ENCODE measurements around the gene TTC7B.

TTC7B gene

DNA sequence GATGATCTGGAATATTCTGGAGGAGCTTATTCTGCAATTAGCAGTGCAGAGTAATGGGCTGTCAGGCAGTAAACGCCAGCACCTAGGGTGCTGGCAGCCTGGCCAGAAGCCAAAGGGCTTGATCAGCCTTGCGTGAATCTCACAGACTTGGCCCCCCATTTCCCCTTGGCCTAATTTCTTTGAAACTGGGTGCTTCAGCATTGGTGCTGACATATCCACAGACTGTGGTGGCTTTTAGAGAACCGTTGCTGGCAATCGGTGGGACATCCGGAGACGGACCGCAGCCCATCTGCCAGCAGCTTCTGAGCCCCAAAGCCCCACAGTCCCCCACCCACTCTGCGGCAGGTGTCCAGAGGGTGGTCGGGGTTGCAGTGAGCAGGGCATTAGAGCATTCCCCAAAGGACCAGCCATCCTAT, 262.3 kb downstream of the TTC7B start:
- TF ChIP-seq FOXP2 (optimal IDR thresholded peaks at IDR 0.05; ENCODE audit: borderline replicate concordance, extremely low read depth, extremely low read length, insufficient read depth) (no peak), POLR2AphosphoS5 (IDR thresholded peaks at IDR 0.05; ENCODE audit: low read depth, low read length) (no peak), SIN3A (IDR thresholded peaks at IDR 0.05; ENCODE audit: borderline replicate concordance, insufficient read depth, low read length) (no peak), TAF1 (IDR thresholded peaks at IDR 0.05; ENCODE audit: borderline replicate concordance, insufficient read depth, low read length) (no peak)
- TF ChIP-seq, protein P1, sequence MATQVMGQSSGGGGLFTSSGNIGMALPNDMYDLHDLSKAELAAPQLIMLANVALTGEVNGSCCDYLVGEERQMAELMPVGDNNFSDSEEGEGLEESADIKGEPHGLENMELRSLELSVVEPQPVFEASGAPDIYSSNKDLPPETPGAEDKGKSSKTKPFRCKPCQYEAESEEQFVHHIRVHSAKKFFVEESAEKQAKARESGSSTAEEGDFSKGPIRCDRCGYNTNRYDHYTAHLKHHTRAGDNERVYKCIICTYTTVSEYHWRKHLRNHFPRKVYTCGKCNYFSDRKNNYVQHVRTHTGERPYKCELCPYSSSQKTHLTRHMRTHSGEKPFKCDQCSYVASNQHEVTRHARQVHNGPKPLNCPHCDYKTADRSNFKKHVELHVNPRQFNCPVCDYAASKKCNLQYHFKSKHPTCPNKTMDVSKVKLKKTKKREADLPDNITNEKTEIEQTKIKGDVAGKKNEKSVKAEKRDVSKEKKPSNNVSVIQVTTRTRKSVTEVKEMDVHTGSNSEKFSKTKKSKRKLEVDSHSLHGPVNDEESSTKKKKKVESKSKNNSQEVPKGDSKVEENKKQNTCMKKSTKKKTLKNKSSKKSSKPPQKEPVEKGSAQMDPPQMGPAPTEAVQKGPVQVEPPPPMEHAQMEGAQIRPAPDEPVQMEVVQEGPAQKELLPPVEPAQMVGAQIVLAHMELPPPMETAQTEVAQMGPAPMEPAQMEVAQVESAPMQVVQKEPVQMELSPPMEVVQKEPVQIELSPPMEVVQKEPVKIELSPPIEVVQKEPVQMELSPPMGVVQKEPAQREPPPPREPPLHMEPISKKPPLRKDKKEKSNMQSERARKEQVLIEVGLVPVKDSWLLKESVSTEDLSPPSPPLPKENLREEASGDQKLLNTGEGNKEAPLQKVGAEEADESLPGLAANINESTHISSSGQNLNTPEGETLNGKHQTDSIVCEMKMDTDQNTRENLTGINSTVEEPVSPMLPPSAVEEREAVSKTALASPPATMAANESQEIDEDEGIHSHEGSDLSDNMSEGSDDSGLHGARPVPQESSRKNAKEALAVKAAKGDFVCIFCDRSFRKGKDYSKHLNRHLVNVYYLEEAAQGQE (IDR thresholded peaks at IDR 0.05; ENCODE audit: insufficient read depth in 1 of 2, low read depth in 2 of 2, low read length in 2 of 2), result no peak

- TF ChIP-seq FOXP2 (optimal IDR thresholded peaks at IDR 0.05; ENCODE audit: borderline replicate concordance, extremely low read depth, extremely low read length, insufficient read depth), result no peak
- no peak for TF ChIP-seq SIN3A (IDR thresholded peaks at IDR 0.05; ENCODE audit: borderline replicate concordance, insufficient read depth, low read length)
- TF ChIP-seq, protein P1 (IDR thresholded peaks at IDR 0.05; ENCODE audit: insufficient read depth in 1 of 2, low read depth in 2 of 2, low read length in 2 of 2), result no peak
- TF ChIP-seq TAF1 (IDR thresholded peaks at IDR 0.05; ENCODE audit: borderline replicate concordance, insufficient read depth, low read length), result no peak
- TF ChIP-seq POLR2AphosphoS5 (IDR thresholded peaks at IDR 0.05; ENCODE audit: low read depth, low read length), result no peak
Observed at GRCh38 chr14:90553298-90553920, 262.8 kb downstream of the TTC7B start.

DNA sequence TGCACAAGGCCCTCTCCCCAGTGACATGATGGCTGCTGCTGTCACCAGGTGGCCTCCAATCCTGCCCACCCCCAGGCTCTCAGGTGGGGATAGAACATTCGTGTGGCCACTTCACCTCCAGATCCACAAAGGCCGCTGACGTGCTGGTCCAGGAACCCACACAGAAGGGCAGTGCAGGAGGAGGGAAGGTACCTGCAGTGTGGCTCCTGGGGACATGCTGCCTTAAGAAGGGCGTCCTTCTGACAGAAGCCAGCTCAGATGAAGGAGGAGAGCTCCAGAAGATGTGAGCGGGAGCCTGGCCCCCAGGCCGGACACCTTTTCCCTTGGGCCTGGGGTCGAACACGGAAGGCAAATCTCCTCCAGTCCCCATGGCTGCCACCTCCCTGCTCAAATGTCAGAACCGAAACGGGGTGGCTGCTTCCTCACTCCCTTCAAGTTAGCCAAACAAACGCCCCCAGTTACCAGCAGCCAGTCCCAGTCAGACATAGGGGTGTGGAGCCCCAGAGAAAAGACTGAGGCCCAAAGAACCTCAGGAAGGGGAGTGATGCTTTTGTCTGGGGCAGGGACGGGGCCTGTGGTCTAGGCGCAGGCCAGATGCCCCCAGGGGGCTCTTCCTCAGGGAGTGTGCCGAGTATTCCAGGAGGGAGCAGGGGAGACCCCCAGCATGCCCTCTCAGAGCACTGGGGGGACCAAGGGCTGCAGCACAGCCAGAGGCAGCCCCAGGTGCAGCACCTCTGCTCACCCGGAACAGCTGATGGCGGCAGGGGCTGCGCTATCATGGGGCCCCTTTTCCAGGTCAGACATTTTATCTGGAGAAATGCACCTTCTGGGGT, 263.5 kb downstream of the TTC7B start:
- TF ChIP-seq POLR2AphosphoS5 (IDR thresholded peaks at IDR 0.05; ENCODE audit: low read depth, low read length) (no peak), SIN3A (IDR thresholded peaks at IDR 0.05; ENCODE audit: borderline replicate concordance, insufficient read depth, low read length) (no peak), FOXP2 (optimal IDR thresholded peaks at IDR 0.05; ENCODE audit: borderline replicate concordance, extremely low read depth, extremely low read length, insufficient read depth) (no peak), TAF1 (IDR thresholded peaks at IDR 0.05; ENCODE audit: borderline replicate concordance, insufficient read depth, low read length) (no peak)
- TF ChIP-seq, protein P1 (IDR thresholded peaks at IDR 0.05; ENCODE audit: insufficient read depth in 1 of 2, low read depth in 2 of 2, low read length in 2 of 2), result no peak

GRCh38 chr14:90551733-90552464, 264.3 kb downstream of the TTC7B start:
- no peak for TF ChIP-seq TAF1 (IDR thresholded peaks at IDR 0.05; ENCODE audit: borderline replicate concordance, insufficient read depth, low read length)
- no peak for TF ChIP-seq FOXP2 (optimal IDR thresholded peaks at IDR 0.05; ENCODE audit: borderline replicate concordance, extremely low read depth, extremely low read length, insufficient read depth)
- no peak for TF ChIP-seq POLR2AphosphoS5 (IDR thresholded peaks at IDR 0.05; ENCODE audit: low read depth, low read length)
- TF ChIP-seq, protein P1 (IDR thresholded peaks at IDR 0.05; ENCODE audit: insufficient read depth in 1 of 2, low read depth in 2 of 2, low read length in 2 of 2), result no peak
- no peak for TF ChIP-seq SIN3A (IDR thresholded peaks at IDR 0.05; ENCODE audit: borderline replicate concordance, insufficient read depth, low read length)
